GM04503 (cell line): ENCODE measurements around the gene AP1G1.
"Not testable (repeated sequence)": the region's sequence is repeated elsewhere in the genome, so short reads cannot be mapped to it uniquely, and the experiment has no call there.

Experiments
- DNase-seq: peaks from one replicate; pipeline ENCODE4 v3.0.0-alpha.2; 2012; ENCODE audit warnings: low read depth

AP1G1 gene

DNA sequence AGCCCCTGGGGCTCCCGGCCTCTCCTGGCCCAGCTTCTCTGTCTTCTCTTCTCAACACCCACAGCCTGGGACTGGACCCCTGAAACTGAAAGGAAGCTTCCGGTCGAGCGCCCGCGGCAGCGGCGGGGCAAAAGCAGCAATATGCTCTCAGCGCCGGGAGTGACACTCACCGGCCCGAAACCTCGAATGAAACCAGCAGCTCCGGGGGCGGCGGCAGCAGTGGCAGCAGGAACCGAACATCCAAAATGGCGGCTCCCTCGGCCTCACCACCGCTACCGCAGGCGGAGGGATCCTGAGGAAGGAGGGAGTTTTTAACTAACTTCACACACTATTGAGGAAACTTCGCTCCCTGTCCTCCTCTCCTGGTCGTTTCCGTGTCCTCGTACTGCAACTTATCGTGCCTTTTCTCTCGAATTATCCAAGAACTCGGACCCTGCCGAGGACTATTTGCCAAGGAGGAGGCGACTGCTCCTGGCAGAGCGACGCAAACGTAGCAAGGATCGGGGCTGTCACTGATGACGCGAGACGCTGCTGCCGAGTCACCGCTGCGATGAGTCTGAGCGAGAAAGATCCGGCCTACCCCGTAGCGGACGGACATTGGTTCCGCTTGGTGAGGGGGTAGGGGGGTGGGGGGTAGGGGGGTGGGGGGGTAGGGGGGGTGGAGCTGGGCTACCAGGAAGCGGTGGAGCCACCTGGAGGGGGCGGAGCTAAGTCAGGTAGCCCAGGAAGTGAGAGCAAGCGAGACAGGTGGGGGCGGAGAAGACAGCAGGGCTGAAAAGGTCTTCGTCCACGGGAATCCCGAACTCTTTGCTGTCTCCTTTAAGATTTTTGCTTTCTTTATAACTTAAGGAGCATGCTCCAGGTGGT is at the start of gene AP1G1:
Gene AP1G1 (minus strand): TSS at position 242 of the 867 bp plus-strand sequence. CDS start 19,355 bp downstream, outside the sequence.
- peak; percentile 90 for DNase-seq

DNA sequence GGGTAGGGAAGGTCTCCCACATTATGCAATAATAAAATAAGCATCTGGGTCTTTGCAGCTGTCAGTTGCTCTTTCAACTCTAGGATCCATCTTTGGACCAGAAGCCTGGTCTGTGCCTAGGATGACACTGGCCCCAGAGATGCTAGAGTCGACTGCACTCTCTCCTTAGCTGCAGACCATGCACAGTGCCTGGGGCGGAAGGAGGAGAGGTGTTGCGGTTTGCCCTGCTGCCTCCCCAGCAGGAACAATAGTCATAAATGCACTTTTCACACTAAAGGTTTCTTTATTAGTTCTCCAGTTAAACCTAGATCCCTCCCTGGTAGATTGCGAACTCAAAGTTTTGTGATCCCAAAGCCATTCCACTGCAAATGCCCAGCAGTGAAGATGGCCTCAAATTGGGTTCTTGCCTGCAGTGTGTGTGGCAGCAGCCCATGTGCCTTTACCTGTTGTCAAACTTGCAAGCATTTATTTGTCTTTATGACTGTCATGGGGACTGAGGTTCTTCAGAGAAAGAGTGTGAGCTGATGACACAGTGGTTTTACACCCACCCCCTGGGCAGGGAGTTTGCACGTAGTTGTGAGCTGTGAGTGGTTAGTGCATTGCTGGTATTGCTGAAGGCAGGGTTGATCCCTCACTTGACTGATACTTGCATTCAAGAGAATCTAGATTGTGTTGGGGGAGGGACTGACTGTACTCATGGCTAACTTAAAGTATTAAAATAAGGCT is 47.5 kb upstream of the AP1G1 start:
- DNase-seq = no peak

DNA sequence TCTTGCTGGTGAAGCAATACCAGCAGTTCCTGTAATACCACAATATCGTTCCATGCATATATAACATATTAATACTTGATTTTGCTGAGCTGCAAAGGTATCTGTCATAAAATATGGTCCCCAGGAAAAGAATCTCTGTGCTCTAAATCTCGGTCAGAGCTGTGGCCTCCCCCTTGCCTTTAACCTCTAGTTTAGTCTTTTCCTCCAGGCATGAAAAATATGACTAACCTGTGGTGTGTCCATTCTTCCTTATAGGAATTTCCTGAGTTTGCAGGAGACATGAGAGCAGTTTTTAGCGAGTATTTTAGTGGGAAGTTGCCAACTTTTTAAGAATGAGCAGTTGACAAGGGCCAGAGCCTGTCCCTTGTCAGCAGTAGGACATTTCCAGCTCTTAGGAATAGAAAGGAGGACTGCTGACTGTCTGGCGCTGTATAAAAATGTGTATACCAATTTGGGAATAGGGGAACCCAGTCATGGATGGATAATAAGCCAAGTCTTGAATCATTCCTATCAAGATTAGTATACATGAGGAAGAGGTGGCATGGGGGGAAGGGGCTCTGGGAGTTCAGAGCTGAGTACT is 45.8 kb upstream of the AP1G1 start:
- no peak for DNase-seq

DNA sequence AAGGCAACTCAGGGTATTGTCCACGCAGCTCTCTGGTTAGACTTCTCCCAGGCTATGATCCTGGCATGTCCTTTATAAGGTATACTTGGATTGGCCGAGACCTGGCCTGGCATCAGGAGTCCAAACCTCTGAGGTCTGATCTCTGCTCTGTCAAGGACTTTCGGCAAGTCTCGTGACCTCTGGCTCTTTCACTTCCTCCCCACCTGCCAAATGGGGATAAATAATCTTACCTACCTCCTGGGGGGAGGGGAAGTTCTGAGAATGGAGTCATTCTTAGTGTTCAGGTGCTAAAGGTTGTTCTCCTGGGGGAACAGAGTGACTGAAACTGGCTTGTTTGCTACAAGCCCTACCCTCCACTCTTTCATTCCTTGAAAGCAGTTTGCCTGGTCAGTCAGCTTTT is 44.8 kb upstream of the AP1G1 start:
- DNase-seq = no peak

DNA sequence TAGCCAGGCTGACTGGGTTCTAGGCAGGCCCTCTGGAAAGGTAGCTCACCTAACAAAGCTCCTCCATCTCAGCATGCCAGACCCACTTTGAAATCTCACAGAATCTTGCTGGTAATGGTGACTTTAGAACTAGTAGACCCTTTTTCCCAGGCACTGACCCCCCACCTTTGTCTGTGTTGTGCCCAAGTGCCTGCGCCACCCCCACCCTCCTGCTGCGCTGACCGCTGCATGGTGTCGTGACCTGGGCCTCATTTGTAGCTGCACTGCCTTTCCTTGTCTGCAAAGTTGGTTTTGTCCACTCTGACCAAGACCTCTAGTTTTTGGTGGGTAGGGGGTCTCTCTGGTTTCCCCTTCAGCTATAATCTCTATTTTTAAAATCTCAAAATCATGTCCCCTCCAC is 43.9 kb upstream of the AP1G1 start:
- no peak for DNase-seq

DNA sequence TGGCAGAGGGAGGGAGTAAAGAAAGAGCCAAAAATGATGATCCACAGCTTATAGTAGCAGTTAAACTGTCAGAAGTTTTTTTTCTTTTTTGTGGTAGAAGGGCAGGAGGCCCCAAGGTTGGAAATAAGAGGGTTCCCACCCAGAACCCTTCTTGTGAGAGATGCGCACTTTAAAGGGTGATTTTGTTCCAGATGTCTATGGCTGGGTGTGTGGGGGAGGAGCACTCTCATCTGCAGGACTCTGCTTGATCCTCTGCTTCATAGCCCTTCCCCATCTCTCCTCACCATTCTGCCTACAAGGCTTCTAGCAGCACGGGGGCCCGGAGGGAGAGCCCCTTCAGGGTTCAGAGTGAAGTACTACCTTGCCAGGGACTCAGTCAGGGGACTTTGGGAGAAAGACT is 43.5 kb upstream of the AP1G1 start:
- DNase-seq = no peak

DNA sequence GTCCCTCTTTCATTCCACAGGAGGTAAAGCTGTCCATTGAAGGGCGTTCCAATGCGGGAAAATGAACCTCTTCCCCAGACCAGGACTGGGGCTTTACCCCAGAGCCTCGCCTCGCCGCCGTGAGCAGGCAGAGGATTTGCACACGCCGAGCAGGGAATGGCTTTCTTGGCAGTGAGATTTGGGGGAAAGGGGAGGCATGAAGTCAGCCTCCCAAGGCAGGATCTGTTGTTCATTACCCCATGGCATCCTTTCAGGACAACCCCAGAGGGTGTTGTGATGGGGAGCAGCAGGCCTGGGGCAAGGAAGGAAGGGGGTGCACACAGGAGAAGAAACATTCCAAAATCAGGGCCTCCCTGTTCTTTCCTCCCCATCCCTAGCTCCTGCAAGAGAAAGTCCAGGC is 43.1 kb upstream of the AP1G1 start:
- no peak for DNase-seq

DNA sequence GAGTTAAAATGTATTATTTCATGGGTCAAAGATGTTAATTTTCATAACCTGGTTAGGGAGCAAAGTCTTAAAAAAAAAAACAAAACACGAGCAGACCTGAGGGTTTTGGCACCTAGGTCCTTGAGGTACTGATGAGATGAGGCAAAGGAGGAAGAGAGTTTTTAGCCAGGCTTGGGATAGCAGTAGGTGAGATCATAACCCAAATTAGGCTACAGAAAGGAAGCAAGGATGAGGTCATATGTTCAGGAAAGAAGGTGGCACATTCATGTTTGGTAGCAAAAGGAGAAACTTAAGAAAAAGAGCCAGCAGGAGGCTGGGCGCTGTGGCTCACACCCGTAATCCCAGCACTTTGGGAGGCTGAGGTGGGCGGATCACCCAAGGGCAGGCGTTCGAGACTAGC is 40.0 kb upstream of the AP1G1 start:
- DNase-seq = no peak

DNA sequence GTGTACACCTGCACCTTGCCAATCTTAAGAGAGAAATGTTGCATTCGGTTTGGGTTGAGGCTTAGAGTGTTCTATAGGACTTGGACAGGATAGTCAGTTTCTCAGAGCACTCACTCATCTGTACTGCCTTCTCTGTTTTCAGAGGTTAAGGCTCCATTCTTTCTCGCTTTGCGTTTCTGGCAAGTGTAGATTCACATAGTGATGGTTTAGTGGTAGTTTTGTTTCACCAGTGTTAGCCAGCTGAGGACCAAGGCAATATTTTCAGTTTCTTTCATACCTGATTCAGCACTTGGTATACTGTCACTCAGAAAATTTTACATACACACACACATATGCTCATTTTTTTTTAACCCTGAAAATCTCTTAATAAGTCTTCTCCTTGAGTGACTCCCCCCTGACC is 38.5 kb upstream of the AP1G1 start:
- no peak for DNase-seq

DNA sequence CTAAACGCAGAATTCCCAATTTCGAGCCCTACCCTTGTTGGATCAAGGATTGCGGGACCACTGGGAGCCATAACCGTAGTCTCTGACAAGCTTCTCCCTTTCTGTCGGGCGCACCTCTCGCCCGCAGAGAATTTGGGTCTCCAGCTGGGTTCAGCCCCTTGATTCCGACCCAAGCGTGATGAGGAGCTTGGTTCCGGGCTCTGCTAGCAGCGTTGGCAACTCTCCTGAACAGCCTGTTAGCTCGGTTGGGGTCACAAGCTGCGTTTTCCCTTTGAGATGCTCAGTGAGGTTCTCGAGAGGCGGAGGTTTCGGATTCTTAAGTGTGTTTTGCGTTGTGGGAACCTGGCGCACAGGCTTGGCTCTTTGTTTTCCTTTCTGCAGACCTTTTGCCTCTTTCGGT is 37.8 kb upstream of the AP1G1 start:
- DNase-seq = no peak

DNA sequence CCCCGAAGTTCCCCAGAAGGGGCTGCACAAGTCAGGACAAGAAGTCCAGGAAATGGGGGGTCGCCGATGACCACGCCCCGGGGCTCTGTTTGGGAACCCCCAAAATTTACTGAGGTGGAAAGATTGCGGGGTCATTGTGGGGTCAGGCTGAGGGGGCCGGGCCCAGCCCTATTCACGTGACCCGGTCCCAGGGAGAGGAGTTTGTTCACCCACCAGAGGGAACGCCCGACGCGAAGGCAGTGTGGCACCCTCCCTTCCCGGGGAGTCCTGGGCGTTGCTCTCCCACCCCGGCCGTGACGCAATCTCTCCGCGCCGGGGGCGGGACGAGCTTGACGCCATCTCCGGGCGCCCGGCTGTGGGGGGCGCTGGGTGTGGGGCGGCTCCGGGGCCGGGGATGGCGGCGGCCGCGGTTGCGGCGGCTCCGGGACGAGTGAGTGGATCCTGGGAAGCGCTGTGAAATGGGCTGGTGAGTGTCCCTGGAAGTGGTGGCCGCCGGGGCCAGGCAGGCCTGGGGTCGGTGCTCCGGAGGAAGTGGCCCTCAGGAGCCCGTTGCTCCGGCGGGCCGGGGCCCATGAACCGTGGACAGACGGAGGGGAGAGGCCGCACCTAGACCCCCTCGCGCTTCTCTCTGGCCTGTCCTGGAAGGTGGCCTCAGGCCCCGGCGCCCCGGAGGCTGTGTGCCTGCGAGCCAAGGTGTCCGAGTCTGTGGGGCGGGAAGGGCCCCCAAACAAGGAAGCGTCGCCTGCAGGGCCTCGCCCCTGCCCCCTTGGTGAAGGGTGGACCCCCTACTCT is 37.2 kb upstream of the AP1G1 start, which contains the start of gene ATXN1L:
Gene ATXN1L (plus strand): TSS at position 338 of the 792 bp plus-strand sequence. CDS start 3,765 bp downstream, outside the sequence.
- peak; percentile 60 for DNase-seq

DNA sequence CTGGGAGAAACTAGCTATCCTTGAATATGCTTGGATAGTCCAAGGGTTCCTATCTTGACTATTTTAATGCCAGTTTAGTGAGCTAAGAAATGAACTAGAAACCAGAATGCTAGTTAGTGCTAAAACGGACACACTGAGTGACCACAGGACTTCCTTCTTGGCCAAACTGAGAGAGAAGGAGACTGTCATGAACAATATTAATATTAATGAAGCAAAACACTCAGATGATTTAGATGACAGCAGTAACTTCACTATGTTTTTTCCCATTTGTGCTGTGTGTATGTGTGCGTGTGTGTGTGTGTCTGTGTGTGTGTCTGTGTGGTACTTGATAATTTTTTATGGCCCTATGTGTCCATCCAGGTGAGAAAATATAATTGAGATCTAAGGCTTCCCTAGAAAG is 34.9 kb upstream of the AP1G1 start:
- DNase-seq = no peak

DNA sequence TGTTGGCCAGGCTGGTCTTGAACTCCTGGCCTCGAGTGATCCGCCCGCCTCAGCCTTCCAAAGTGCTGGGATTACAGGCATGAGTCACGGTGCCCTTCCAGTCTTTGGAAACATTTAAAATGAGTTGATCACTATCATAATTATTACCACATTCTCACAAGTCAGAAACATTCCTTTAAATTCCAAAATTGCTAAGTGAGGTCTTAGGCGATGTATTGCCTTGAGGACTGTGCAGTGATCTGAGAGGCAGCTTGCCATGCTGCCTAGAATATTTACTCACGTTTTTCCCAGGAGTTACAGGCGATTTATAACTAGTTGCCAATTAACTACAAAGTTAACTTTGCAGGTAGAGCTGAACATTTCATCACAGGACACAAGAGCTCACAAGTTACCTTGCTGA is 31.4 kb upstream of the AP1G1 start:
- DNase-seq = peak; percentile 68

DNA sequence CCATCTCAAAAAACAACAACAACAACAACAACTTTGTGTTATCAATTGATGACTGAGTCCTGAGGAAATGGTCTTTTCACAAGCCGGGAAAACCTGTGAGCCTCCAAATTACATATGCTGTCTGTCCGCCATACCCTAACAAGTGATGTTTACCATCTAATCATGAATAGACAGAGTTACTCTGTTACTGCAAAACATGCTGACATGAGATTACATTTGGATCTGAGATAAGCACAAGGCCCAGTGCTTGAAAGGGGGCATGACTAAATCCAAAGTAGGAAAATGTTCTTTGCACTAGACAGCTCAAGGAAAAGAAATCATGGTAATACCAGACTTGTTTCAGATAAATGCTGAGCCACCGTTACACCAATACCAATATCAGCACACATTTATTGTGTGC is 28.5 kb upstream of the AP1G1 start:
- no peak for DNase-seq

DNA sequence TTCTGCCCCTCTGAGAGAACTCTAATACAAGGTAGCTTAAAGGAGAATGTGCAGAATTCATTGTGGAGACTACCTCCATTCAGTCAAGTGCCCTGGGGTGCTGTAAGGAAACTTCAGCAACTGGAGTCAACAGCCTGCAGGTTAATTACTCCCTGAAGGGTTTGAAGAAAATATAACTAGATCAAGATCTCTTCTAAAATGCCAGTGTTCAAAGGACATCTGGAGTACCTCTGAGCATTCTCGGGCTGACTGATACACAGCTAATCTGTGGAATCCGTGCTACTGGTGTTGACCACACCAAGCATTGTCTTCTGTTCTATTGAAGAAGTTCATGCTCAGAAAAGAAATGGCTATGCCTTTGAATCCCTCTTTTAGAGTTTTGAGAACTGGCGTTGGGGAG is 25.7 kb upstream of the AP1G1 start:
- no peak for DNase-seq

DNA sequence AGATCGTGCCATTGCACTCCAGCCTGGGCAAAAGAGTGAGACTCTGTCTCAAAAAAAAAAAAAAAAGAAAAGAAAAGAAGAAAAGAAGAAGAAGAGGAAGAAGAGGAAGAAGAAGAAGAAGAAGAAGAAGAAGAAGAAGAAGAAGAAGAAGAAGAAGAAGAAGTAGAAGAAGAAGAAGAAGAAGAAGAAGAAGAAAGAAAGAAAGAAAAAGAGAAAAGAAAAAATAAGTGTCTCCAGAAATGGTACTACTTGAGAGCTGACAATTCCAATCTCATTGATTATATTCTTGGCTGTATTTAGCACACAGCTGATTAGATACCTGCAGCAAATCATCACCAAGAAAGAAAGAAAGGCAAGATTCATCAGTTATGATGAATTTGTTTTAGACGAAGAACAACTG is 23.5 kb upstream of the AP1G1 start:
- DNase-seq = not testable (repeated sequence)

DNA sequence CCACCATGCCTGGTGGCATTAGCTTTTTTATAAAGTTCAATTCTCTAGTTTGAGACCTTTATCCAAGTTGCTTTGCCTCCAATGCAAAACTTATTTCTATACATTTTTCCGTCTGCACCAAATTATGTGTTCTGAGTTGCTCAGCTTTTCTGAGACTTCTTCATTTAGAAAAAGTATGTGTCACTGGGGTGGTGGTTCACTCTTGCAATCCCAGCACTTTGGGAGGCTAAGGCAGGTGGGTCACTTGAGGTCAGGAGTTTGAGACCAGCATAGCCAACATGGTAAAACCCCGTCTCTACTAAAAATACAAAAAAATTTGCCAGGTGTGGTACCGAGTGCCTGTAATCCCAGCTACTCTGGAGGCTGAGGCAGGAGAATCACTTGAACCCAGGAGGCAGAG is 23.1 kb upstream of the AP1G1 start:
- not testable (repeated sequence) for DNase-seq

DNA sequence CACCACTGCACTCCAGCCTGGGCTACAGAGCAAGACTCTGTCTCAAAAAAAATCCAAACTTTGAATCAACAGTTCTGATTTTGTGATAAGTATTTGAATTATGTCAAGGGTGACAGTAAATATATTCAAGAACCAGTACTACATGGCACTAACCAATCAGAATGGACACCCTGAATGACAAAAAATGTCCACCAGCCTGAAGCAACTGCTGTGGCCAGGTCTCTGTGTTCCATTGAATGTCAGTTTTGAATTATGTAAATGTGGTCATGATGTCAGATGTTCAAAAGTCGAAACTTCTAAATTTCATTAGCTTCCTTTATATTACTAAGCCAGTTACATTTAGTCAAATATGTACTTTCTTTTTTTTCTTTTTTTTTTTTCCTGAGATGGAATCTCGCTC is 21.7 kb upstream of the AP1G1 start:
- DNase-seq = no peak

DNA sequence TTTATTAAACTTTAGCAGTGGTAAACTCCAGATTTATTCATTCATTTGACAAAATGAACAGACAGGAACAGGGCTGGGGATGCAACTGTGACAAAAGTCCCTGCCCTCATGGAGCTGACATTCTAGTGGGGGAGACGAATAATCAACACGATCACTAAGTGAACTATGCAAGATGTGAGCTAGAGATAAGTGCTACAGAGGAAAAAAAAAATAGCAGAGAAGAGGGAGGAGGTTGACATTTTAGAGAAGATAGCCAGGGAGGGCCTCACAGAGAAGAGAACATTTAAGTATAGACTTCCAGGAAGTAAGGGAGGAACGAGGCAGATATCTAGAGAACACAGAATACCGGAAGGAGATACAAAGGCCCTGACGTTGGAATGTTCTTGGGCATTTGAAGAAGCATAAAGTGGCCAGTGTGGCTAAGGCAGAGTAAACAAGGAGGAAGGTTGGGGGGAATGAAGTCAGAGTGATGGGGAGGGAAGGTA is 17.9 kb upstream of the AP1G1 start:
- no peak for DNase-seq

DNA sequence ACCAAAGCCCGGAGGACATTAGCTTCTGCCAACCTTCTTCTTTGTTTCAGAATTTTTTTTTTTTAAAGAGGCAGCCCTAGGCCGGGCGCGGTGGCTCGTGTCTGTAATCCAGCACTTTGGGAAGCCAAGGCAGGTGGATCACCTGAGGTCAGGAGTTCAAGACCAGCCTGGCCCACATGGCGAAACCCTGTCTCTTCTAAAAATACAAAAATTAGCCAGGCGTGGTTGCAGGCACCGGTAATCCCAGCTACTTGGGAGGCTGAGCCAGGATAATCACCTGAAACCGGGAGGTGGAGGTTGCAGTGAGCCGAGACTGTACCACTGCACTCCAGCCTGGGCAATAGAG is 8.5 kb upstream of the AP1G1 start:
- not testable (repeated sequence) for DNase-seq

DNA sequence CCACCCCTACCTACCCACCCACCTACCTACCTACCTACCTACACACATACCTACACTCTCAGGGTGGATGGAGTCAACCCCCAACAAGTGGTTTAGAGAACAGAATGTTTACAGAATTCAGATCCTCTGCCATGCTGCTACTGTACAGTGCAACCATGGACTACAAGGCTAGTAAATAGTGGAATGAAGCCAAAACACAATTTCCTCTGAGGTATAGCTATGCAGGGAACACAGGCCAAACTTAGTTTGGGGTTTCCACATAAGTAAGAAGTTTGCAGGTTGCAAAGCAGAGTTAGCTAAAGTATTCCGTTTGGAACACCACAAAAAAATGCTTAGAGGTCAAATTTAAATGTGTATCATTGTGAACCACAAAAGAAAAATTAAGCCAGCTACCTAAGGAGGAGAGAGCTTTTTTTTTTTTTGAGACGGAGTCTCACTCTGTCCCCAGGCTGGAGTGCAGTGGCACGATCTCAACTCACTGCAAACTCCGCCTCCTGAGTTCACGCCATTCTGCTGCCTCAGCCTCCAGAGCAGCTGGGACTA is 2.7 kb upstream of the AP1G1 start:
- DNase-seq = no peak

DNA sequence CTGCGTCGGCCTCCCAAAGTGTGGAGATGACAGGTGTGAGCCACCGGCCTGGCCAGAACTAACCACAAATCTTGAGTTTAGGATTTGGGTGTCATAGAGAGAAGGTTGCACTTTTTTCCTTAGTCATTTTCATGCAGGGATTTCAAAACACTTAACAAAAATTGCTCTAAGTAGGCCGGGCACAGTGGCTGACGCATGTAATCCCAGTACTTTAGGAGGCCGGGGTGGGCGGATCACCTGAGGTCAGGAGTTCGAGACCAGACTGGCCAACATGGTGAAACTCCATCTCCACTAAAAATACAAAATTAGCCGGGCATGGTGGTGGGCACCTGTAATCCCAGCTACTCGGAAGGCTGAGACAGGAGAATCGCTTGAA is 1.5 kb upstream of the AP1G1 start:
- not testable (repeated sequence) for DNase-seq
